CD14-positive monocyte (primary cell): ENCODE measurements around the gene KNG1. TPM values are rescaled to one million over a fixed set of nuclear protein-coding genes. Genes with fewer than 3 reads are reported as not detected.
"Not testable (repeated sequence)": the region's sequence is repeated elsewhere in the genome, so short reads cannot be mapped to it uniquely, and the experiment has no call there.

Experiments used
- DNase-seq, 3 donors: peaks; one replicate each; pipeline ENCODE4 v3.0.0-alpha.2; 2011 to 2022
- H2AFZ ChIP-seq: 2 replicates; pipeline ENCODE4 v1.6.0; 2012; ENCODE audit warnings: mild to moderate bottlenecking, low read depth, low read length, inconsistent platforms; ENCODE audit not compliant: insufficient read depth, poor library complexity, severe bottlenecking
- H3K27ac ChIP-seq, 2 donors: 1 replicate in 1 of 2; 2 replicates in 1 of 2; pipeline ENCODE4 v1.5.1; 2012 to 2013; ENCODE audit warnings: low read length in 2 of 2, control low read depth in 1 of 2, inconsistent platforms in 1 of 2, low read depth in 1 of 2, mild to moderate bottlenecking in 1 of 2
- H3K27me3 ChIP-seq, 2 donors: one replicate each; pipeline versions ENCODE4 v1.6.0 to v1.6.1; 2011 to 2013; ENCODE audit warnings: low read length in 2 of 2; ENCODE audit not compliant: control insufficient read depth in 2 of 2, insufficient read depth in 2 of 2
- H3K36me3 ChIP-seq, 2 donors: replicated peaks in 1 of 2; 1 replicate in 1 of 2; 2 replicates in 1 of 2; pipeline versions ENCODE4 v1.5.1 to v1.6.1; 2012 to 2013; ENCODE audit warnings: low read length in 2 of 2, control low read depth in 1 of 2, inconsistent platforms in 1 of 2, mild to moderate bottlenecking in 1 of 2; ENCODE audit not compliant: insufficient read depth in 2 of 2, control insufficient read depth in 1 of 2
- H3K4me1 ChIP-seq, 2 donors: 1 replicate in 1 of 2; 2 replicates in 1 of 2; pipeline versions ENCODE4 v1.5.1 to v1.6.1; 2012 to 2013; ENCODE audit warnings: low read length in 2 of 2, control low read depth in 1 of 2, inconsistent platforms in 1 of 2, mild to moderate bottlenecking in 1 of 2, moderate library complexity in 1 of 2; ENCODE audit not compliant: insufficient read depth in 2 of 2, control insufficient read depth in 1 of 2
- H3K4me2 ChIP-seq: replicated peaks from 2 replicates; pipeline ENCODE3; 2012; ENCODE audit warnings: low read length, moderate library complexity, mild to moderate bottlenecking; ENCODE audit not compliant: poor library complexity, severe bottlenecking; ENCODE audit errors: extremely low read depth
- H3K4me3 ChIP-seq, 3 experiments: fragments of 200-600 bp in 1 of 3; sonication (generic) in 1 of 3; replicated peaks in 1 of 3; 1 replicate in 2 of 3; 2 replicates in 1 of 3; pipeline ENCODE4 v1.5.1; 2011 to 2013; ENCODE audit warnings: low read length in 3 of 3, mild to moderate bottlenecking in 3 of 3, control low read depth in 2 of 3, low read depth in 2 of 3, inconsistent platforms in 1 of 3, moderate library complexity in 1 of 3
- H3K79me2 ChIP-seq: 2 replicates; pipeline ENCODE4 v1.6.0; 2012; ENCODE audit warnings: mild to moderate bottlenecking, control low read depth, inconsistent platforms, low read length, moderate library complexity; ENCODE audit not compliant: insufficient read depth
- H3K9ac ChIP-seq: 2 replicates; pipeline ENCODE4 v1.6.0; 2017; ENCODE audit warnings: low read length, mild to moderate bottlenecking; ENCODE audit not compliant: insufficient read depth, poor library complexity, severe bottlenecking
- H3K9me3 ChIP-seq, 2 donors: replicated peaks in 1 of 2; 1 replicate in 1 of 2; 2 replicates in 1 of 2; pipeline versions ENCODE4 v1.5.1 to v1.6.1; 2012 to 2013; ENCODE audit warnings: low read length in 2 of 2, control low read depth in 1 of 2; ENCODE audit not compliant: control insufficient read depth in 1 of 2, insufficient read depth in 1 of 2
- H4K20me1 ChIP-seq: 2 replicates; pipeline ENCODE4 v1.6.0; 2012; ENCODE audit warnings: mild to moderate bottlenecking, low read length, control low read depth, moderate library complexity; ENCODE audit not compliant: insufficient read depth
- H3K27ac Mint-ChIP-seq, 7 donors: one replicate each; pipeline ENCODE4 v1.8.0; 2020; ENCODE audit warnings: mild to moderate bottlenecking in 7 of 7, mixed read lengths in 7 of 7, moderate library complexity in 6 of 7, inconsistent platforms in 2 of 7
- H3K27me3 Mint-ChIP-seq, 3 donors: one replicate each; pipeline ENCODE4 v1.8.0; 2021 to 2022; ENCODE audit warnings: low read depth in 3 of 3, mild to moderate bottlenecking in 3 of 3, mixed read lengths in 3 of 3, moderate library complexity in 3 of 3, inconsistent platforms in 1 of 3
- H3K36me3 Mint-ChIP-seq, 2 donors: one replicate each; pipeline ENCODE4 v1.8.0; 2020; ENCODE audit warnings: mixed read lengths in 2 of 2, inconsistent platforms in 1 of 2, mild to moderate bottlenecking in 1 of 2
- H3K4me1 Mint-ChIP-seq: one replicate; pipeline ENCODE4 v1.8.0; 2020; ENCODE audit warnings: mild to moderate bottlenecking, mixed read lengths
- H3K4me3 Mint-ChIP-seq, 2 donors: one replicate each; pipeline ENCODE4 v1.8.0; 2020; ENCODE audit warnings: mild to moderate bottlenecking in 2 of 2, mixed read lengths in 2 of 2, moderate library complexity in 1 of 2
- H3K9me3 Mint-ChIP-seq, 7 donors: one replicate each; pipeline ENCODE4 v1.8.0; 2020 to 2022; ENCODE audit warnings: mixed read lengths in 7 of 7, mild to moderate bottlenecking in 6 of 7, moderate library complexity in 6 of 7, inconsistent platforms in 2 of 7
- WGBS: methylation state at CpG from one replicate; pipeline ENCODE4 v1.1.5; 2013; ENCODE audit warnings: missing lambda C conversion rate; ENCODE audit not compliant: insufficient coverage; 5-methylcytosine and 5-hydroxymethylcytosine counted together
- intact Hi-C, 2 donors: fragments of 100-400 bp; cut with micrococcal nuclease; formaldehyde crosslinking; loops; one replicate each; pipeline versions ENCODE4 v1.15.0 to v1.15.1; 2023
- polyA plus RNA-seq, 3 donors: library from polyadenylated mRNA; depleted of rRNA in 1 of 3; unstranded in 2 of 3; stranded (reverse) in 1 of 3; fragments of 300-500 nt in 2 of 3; fragments of >200 nt in 1 of 3; fragmentation: Illumina TruSeq in 2 of 3; gene quantifications; 1 replicate in 2 of 3; 2 replicates in 1 of 3; pipeline ENCODE4 v1.2.3, GENCODE V29; 2012 to 2021
- TF ChIP-seq, protein P1 (sequence below): fragments of 200-600 bp; IDR thresholded peaks from one replicate; pipeline ENCODE4 v1.8.0; 2022; ENCODE audit warnings: antibody characterized with exemption, mild to moderate bottlenecking

KNG1 gene
- polyA plus RNA-seq, 3 donors = not detected

DNA sequence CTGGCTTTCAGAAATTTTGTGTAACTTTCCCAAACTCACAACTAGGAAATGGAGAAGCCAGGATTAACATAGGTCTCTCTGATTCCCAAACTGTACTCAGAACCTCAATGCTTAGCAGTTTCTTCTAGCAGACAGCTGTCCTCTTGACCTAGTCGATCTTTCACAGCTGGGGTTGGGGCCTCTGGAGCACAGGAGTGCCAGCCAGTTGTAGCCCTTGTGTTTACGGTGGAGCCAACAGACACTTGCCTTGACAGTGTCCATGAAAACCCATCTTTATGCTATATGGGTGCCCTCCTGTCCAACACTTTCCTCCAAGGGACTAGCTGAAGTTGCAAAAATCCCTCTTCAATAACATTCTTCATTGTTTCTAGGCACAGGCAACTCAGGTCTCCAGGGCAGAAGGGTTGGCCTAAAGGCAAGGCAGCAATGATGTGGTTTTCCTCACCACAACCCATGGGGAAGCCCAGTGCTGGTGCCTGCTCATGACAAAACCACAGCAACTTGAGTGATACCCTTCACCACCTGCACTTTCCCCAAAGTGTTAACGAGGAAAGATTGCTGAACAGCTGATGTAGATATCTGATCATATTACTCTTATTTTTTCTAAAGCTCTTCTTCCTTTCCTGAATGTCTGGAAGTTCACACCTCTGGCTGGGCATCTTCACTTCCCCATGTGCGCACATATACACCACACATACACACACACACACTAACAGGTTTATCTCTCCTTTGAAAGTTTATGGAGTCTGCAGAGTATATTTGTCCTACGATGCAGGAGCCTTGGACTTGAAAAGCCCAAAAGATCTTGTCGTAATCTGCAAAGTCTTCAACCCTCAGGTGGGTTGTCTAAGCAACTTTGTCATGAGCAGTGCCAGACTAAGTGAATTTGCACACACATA, 11.0 kb upstream of the KNG1 start:
- peaks cover 0 to 5% (median 0%) of the 10 kb centered on the region in 7 donors for H3K9me3 Mint-ChIP-seq
- peaks cover 12 to 17% (median 14%) of the 10 kb centered on the region in 3 donors for H3K27me3 Mint-ChIP-seq

DNA sequence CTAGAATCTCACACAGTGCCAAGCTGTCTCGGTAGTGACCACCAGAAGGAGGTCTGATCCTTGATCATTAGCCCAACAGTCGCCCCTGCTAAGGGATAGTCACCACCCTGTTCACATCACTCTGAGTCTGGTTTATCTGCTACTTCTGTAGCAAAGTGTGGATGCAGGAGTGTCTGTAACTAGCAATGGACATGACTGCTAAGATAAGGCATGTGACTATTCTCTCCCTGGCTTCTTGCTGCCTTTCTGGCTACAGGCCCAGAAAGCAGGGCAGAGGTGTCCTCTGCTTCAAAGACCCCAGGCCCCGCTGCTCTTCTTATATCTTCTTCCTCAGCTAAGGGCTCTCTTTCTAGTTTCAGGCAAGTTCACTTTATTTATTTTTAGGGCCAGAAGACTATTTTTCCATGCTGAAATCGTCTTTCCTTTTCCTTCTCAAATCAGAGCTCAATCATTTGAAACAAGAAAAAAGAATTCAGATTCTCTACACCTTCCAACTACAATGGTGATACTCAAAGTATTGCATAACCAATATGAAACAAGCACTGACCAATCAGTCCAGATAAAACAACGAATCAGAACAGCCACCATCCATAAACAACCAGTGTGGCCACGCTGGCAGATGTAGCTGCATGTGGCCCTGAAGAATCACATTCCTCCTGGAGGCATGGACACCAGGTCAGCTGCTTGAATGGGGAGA, 8.0 kb upstream of the KNG1 start:
- WGBS = 89% methylated on average over 3 of the region's 6 CpGs

More for the DNA sequence above, 11.0 kb upstream of the KNG1 start:
- no peak for DNase-seq
- TF ChIP-seq, protein P1, sequence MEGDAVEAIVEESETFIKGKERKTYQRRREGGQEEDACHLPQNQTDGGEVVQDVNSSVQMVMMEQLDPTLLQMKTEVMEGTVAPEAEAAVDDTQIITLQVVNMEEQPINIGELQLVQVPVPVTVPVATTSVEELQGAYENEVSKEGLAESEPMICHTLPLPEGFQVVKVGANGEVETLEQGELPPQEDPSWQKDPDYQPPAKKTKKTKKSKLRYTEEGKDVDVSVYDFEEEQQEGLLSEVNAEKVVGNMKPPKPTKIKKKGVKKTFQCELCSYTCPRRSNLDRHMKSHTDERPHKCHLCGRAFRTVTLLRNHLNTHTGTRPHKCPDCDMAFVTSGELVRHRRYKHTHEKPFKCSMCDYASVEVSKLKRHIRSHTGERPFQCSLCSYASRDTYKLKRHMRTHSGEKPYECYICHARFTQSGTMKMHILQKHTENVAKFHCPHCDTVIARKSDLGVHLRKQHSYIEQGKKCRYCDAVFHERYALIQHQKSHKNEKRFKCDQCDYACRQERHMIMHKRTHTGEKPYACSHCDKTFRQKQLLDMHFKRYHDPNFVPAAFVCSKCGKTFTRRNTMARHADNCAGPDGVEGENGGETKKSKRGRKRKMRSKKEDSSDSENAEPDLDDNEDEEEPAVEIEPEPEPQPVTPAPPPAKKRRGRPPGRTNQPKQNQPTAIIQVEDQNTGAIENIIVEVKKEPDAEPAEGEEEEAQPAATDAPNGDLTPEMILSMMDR = no peak
- Histone ChIP-seq H3K36me3 (no peaks in the 10 kb centered on the region), H3K27ac (no peak overlapping the region), H3K4me1 (no peaks in the 10 kb centered on the region), H4K20me1 (no peaks in the 10 kb centered on the region), H2AFZ (no peak overlapping the region), H3K4me2 (no peak overlapping the region), H3K79me2 (no peaks in the 10 kb centered on the region), H3K4me3 (no peak overlapping the region), H3K9ac (no peak overlapping the region), H3K27me3 (no peaks in the 10 kb centered on the region), H3K9me3 (no peaks in the 10 kb centered on the region)
- H3K4me1 Mint-ChIP-seq = no peaks in the 10 kb centered on the region
- intact Hi-C loops = no loop called here
- H3K36me3 Mint-ChIP-seq = no peaks in the 10 kb centered on the region
- H3K27ac Mint-ChIP-seq = no peak overlapping the region
- H3K4me3 Mint-ChIP-seq = no peak overlapping the region
- WGBS = 84% methylated on average over 3 of the region's 6 CpGs

DNA sequence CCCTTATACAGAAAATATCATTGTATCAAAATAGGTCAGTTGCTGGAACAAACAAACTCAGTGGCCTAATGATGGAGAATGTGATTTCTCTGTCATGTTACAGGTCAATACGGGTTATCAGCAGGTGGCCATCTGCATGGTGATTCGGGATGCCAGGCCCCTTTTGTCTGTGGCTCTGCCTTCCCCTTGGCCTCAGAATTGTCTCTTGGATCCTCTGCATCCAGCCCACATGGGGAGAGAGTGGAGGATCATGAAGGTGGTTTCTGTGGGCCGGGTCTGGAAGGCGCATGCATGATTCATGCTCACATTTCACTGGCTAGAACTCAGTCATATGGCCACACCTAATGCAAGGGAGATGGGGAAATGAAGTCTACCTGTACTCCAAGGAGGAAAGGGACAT, 6.5 kb upstream of the KNG1 start:
- H3K27ac Mint-ChIP-seq, intact Hi-C loops, H3K4me3 Mint-ChIP-seq, H3K36me3 ChIP-seq, H3K9me3 ChIP-seq, H3K4me1 Mint-ChIP-seq, H3K4me2 ChIP-seq, H3K27ac ChIP-seq, H3K79me2 ChIP-seq, H3K27me3 ChIP-seq, H3K36me3 Mint-ChIP-seq, H2AFZ ChIP-seq, H3K4me3 ChIP-seq, H3K9ac ChIP-seq, DNase-seq, H3K9me3 Mint-ChIP-seq, H3K4me1 ChIP-seq, H4K20me1 ChIP-seq: not testable (repeated sequence)
- 94% methylated on average over 2 of the region's 4 CpGs for WGBS
- peaks cover 8 to 22% (median 10%) of the 10 kb centered on the region in 3 donors for H3K27me3 Mint-ChIP-seq

More for the DNA sequence above, 8.0 kb upstream of the KNG1 start:
- Mint-ChIP-seq H3K4me1 (no peaks in the 10 kb centered on the region), H3K27me3 (peaks cover 9 to 19% (median 11%) of the 10 kb centered on the region in 3 donors), H3K9me3 (peaks cover 0 to 4% (median 0%) of the 10 kb centered on the region in 7 donors), H3K36me3 (no peaks in the 10 kb centered on the region), H3K4me3 (no peak overlapping the region), H3K27ac (peak overlapping the region in 1 of 7 donors; percentile 36)
- Histone ChIP-seq H3K79me2 (no peaks in the 10 kb centered on the region), H2AFZ (no peak overlapping the region), H3K36me3 (no peaks in the 10 kb centered on the region), H3K27ac (no peak overlapping the region), H3K27me3 (no peaks in the 10 kb centered on the region), H3K9ac (no peak overlapping the region), H3K4me1 (no peaks in the 10 kb centered on the region), H3K9me3 (no peaks in the 10 kb centered on the region), H3K4me3 (no peak overlapping the region), H3K4me2 (no peak overlapping the region), H4K20me1 (no peaks in the 10 kb centered on the region)
- intact Hi-C loops = no loop called here
- TF ChIP-seq, protein P1 = no peak
- no peak for DNase-seq
